Cardiac muscle cell (in vitro differentiated cells and primary cell): ENCODE measurements around the gene KCNC1. TPM values are rescaled to one million over a fixed set of nuclear protein-coding genes. Genes with fewer than 3 reads are reported as not detected.
A peak's percentile ranks its signal among the peaks of the same experiment; 100 is the strongest.

Experiments used
- DNase-seq, 2 donors: peaks; one replicate each; pipeline versions ENCODE4 v3.0.0 to v3.0.0-alpha.2; 2010 to 2017; ENCODE audit warnings: low read depth in 1 of 2, low spot score in 1 of 2
- H3K27ac ChIP-seq: fragments of 200-600 bp; sonication (generic); 2 replicates; pipeline ENCODE4 v1.5.1; 2016
- H3K27me3 ChIP-seq: fragments of 200-600 bp; sonication (generic); 2 replicates; pipeline ENCODE4 v1.6.0; 2016; ENCODE audit warnings: control low read depth
- H3K36me3 ChIP-seq: fragments of 200-600 bp; sonication (generic); 2 replicates; pipeline ENCODE4 v1.5.1; 2016; ENCODE audit warnings: control low read depth
- H3K4me1 ChIP-seq: fragments of 200-600 bp; sonication (generic); 2 replicates; pipeline ENCODE4 v1.8.1; 2017; ENCODE audit warnings: low read depth, mild to moderate bottlenecking, mixed run types
- H3K4me3 ChIP-seq: fragments of 200-600 bp; sonication (generic); 2 replicates; pipeline ENCODE4 v1.5.1; 2016; ENCODE audit warnings: mild to moderate bottlenecking
- H3K9me3 ChIP-seq: fragments of 200-600 bp; sonication (generic); 2 replicates; pipeline ENCODE4 v1.5.1; 2017; ENCODE audit warnings: low read depth, mild to moderate bottlenecking, control low read depth
- polyA plus RNA-seq: library from polyadenylated mRNA; unstranded; fragments of >200 nt; fragmentation: Nextera tagmentation; extraction: Ambion mirVana; gene quantifications from 2 replicates; pipeline ENCODE4 v1.2.1, GENCODE V29; 2016
- total RNA-seq: library from RNA; depleted of rRNA; stranded (reverse); fragments of >200 nt; gene quantifications from 2 replicates; pipeline ENCODE4 v1.2.3, GENCODE V29; 2016
- TF ChIP-seq, protein P1 (sequence below): IDR thresholded peaks from 2 replicates; pipeline ENCODE4 v1.5.1; 2012; ENCODE audit warnings: low read depth, mild to moderate bottlenecking, low read length

The KCNC1 gene
- total and polyA plus RNA-seq, 2 experiments from 2014 or later = 0.46 TPM; not detected in 1

DNA sequence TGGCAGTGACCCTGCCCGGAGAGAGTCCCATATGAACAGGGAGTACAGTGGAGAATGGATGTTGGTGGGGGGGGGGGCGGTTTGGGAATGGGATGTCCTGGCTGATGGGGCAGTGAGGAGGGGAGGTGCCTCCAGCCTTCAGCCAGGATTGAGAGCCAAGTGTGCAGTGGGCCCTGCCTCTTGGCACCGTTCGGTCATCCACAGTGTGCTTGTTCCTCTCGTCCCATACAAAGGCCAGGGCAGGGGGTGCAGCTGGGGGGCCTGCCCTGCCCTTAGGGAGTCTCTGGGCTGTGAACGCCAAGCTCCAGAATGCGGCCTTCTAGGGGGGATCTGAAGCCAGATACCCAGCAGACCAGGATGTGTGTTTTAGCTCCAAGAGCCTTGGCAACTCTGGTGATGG is 34.0 kb downstream of the KCNC1 start:
- Histone ChIP-seq H3K27ac (no peak overlapping the region), H3K27me3 (no peaks in the 10 kb centered on the region), H3K4me3 (no peak overlapping the region), H3K9me3 (no peaks in the 10 kb centered on the region), H3K36me3 (no peaks in the 10 kb centered on the region), H3K4me1 (no peaks in the 10 kb centered on the region)
- TF ChIP-seq, protein P1, sequence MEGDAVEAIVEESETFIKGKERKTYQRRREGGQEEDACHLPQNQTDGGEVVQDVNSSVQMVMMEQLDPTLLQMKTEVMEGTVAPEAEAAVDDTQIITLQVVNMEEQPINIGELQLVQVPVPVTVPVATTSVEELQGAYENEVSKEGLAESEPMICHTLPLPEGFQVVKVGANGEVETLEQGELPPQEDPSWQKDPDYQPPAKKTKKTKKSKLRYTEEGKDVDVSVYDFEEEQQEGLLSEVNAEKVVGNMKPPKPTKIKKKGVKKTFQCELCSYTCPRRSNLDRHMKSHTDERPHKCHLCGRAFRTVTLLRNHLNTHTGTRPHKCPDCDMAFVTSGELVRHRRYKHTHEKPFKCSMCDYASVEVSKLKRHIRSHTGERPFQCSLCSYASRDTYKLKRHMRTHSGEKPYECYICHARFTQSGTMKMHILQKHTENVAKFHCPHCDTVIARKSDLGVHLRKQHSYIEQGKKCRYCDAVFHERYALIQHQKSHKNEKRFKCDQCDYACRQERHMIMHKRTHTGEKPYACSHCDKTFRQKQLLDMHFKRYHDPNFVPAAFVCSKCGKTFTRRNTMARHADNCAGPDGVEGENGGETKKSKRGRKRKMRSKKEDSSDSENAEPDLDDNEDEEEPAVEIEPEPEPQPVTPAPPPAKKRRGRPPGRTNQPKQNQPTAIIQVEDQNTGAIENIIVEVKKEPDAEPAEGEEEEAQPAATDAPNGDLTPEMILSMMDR = no peak
- no peak for DNase-seq

DNA sequence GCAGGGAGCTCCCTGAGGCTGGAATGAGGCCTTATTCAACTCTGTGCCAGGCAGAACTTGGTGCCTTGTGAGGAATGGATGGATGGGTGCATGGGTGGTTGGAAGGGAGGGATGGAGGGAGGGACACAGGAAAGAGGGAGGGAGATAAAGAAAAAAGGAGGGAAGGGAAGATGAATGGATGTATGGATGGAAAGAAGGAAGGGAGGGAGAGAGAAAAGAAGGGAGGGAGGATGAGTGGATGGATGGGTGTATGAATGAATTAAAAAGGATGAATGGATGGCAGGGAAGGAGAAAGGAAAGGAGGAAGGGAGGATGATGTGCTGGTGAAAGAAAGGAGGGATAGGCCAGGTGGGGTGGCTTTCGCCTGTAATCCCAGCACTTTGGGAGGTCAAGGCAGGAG is 34.6 kb downstream of the KCNC1 start:
- TF ChIP-seq, protein P1 = no peak
- Histone ChIP-seq H3K4me3 (no peak overlapping the region), H3K9me3 (no peaks in the 10 kb centered on the region)

DNA sequence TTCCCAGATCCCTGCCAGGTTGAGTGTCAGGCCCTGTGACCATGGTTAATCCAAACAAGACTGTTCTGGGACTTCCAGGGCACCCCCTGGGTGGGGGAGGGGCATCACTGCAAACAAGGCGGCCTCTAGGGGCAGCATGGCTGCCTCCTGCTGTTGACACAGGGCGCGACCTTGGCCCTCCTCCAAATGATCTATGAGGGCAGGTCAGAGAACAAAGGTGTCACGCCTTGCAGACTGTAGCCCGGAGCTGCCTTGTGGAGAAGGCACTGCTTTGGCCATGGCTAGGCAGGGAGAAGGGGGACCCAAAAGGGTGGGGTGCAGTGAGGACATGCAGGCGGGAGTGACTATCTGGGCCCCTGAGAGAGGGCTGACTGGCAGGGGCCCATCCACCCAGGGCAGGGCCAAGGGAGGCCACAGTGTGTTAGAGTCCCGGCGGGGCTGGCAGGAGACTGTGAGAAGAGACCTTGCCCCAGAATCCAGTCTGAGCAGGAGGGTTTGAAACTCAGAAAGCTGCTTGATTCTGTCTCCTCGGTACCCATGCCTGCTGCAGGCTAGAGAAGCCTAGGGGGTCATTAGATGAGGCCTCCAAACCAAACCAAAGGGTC is 35.6 kb downstream of the KCNC1 start:
- Histone ChIP-seq H3K27ac (no peak overlapping the region), H3K36me3 (no peaks in the 10 kb centered on the region), H3K4me1 (no peaks in the 10 kb centered on the region), H3K4me3 (no peak overlapping the region), H3K27me3 (no peaks in the 10 kb centered on the region), H3K9me3 (no peaks in the 10 kb centered on the region)
- TF ChIP-seq, protein P1 = peak; percentile 13
- DNase-seq = peak in 1 of 2 donors; percentile 6

More for the DNA sequence above, 34.6 kb downstream of the KCNC1 start:
- H3K27ac ChIP-seq = no peak overlapping the region
- no peak for DNase-seq
- no peaks in the 10 kb centered on the region for H3K27me3 ChIP-seq
- H3K36me3 ChIP-seq = no peaks in the 10 kb centered on the region
- H3K4me1 ChIP-seq = no peaks in the 10 kb centered on the region

DNA sequence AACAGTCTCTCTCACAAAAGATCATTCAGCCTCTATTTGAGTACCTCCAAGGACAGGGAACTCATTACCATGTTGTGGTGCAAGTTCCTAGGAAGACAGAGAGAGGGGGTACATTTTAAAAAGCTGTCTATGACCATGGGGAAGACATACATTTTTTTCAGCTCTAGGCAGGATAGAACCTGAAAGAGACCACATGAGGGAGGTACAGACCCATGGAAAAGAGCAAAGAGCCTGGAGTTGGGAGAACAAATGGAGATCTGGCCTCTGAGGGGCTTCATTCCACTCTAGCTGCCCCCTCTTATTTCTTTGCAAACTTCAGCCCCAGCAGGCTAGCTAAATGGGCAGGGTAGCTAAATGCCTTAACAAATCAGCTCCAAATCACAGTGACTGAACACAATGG is 36.3 kb downstream of the KCNC1 start:
- H3K9me3 ChIP-seq = no peaks in the 10 kb centered on the region
- H3K4me1 ChIP-seq = no peaks in the 10 kb centered on the region
- TF ChIP-seq, protein P1 = peak; percentile 25
- H3K27me3 ChIP-seq = no peaks in the 10 kb centered on the region
- H3K27ac ChIP-seq = no peak overlapping the region
- H3K4me3 ChIP-seq = no peak overlapping the region
- no peaks in the 10 kb centered on the region for H3K36me3 ChIP-seq
- peak in 1 of 2 donors; percentile 10 for DNase-seq

DNA sequence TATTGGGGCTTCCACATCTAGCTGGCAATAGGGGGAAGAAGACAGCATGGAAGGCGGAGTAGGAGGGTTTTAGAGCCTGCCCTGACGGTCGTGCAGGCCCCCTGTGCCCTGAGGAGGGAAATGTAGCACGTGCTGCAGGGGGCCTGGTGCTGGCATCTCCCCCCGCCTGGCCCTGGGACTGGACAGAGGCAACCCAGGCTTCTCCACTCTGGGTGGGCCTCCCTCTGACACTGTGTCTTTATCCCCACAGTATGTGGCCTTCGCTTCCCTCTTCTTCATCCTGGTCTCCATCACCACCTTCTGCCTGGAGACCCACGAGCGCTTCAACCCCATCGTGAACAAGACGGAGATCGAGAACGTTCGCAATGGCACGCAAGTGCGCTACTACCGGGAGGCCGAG is 36.8 kb downstream of the KCNC1 start:
- Histone ChIP-seq H3K4me1 (no peaks in the 10 kb centered on the region), H3K27ac (no peak overlapping the region), H3K36me3 (no peaks in the 10 kb centered on the region), H3K9me3 (no peaks in the 10 kb centered on the region), H3K27me3 (no peaks in the 10 kb centered on the region), H3K4me3 (no peak overlapping the region)
- TF ChIP-seq, protein P1 = no peak
- no peak for DNase-seq
